ENCODE data around the gene ALDH9A1.

DNA sequence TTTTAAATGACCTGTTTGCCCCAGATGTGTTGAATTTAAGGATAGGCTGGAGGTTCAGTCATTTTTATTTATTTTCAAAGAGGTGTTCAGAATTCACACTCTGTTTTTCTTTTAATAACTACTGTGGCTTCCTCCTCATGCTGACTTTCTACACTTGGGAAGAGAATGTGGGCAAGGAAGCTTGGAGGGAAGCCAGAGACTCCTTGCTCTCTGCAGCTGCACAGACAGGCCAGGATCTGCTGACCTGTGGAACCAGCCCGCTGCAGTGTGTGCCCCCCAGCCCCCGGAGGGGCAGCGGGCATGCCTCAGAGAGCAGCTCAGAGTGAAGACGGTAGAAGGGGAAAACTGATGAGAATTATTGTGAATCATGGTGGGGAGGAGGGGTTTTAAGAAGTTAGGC, 50.4 kb downstream of the ALDH9A1 start:
- TF ChIP-seq CTCF (IDR thresholded peaks at IDR 0.05; ENCODE audit: insufficient read depth, low read depth, low read length): no peak
- no peak for TF ChIP-seq EZH2 (IDR thresholded peaks at IDR 0.05; ENCODE audit: insufficient read depth, low read length)

Data from astrocyte (in vitro differentiated cells and primary cell).